ENCODE data around the gene KDM4C. TPM values are rescaled to one million over a fixed set of nuclear protein-coding genes. Genes with fewer than 3 reads are reported as not detected.

KDM4C gene
- total RNA-seq, 2 experiments from 2014 or later, result 53.0 to 53.7 TPM

DNA sequence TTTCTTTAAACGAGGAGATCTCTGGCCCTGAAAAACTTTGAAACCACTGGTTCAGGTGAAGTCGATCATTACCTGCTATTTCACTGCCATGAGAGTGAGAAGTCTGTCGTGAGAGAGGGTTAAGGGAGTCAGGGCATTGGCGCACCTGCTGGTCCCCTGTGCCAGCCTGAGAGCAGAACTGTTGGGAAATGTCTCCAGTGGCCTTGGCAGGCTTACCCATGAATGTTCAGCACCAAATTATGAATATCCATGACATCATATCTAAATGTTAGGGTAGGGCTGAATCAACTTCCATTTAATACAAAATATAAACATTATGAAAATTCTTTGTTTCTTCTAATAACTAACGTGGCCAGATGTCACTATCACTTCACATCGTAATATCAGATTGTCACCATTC is 379.3 kb downstream of the KDM4C start:
- Mint-ChIP-seq H3K9me3 (no peaks in the 10 kb centered on the region), H3K4me3 (no peak overlapping the region), H3K36me3 (ENCODE audit: low read depth) (peaks cover 38% of the 10 kb centered on the region), H3K27me3 (no peaks in the 10 kb centered on the region), H3K27ac (no peak overlapping the region), H3K4me1 (no peaks in the 10 kb centered on the region)
- ChIA-PET CTCF (no interaction called here), POLR2A (no interaction called here)
- no peak for DNase-seq

DNA sequence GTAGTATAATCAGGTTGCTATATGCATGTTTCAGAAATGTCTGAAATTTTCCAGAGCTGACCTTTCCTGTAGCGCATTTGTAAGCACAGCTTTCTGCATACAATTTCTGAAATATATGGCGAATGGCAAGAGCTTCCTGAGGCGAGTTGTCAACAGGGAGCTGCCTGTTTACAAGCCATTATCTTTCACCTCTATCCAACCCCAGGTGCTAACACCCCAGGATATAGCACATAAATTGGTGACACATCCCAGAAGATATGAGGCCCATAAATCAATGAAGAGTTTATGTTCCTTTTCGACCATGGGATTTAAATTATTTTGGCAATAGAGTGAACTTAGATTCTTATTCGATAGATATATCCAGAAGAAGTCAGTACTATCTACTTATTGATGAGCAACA is 379.8 kb downstream of the KDM4C start:
- Mint-ChIP-seq H3K27me3 (no peaks in the 10 kb centered on the region), H3K36me3 (ENCODE audit: low read depth) (peaks cover 37% of the 10 kb centered on the region), H3K4me3 (no peak overlapping the region), H3K4me1 (no peaks in the 10 kb centered on the region), H3K9me3 (no peaks in the 10 kb centered on the region), H3K27ac (no peak overlapping the region)
- no peak for DNase-seq
- POLR2A ChIA-PET, result no interaction called here
- CTCF ChIA-PET, result no interaction called here

GRCh38 chr9:7139886-7140285 is 382.1 kb downstream of the KDM4C start:
- DNase-seq, result no peak
- peaks cover 30% of the 10 kb centered on the region for H3K36me3 Mint-ChIP-seq (ENCODE audit: low read depth)
- H3K4me3 Mint-ChIP-seq, result no peak overlapping the region
- H3K4me1 Mint-ChIP-seq, result no peaks in the 10 kb centered on the region
- no peaks in the 10 kb centered on the region for H3K27me3 Mint-ChIP-seq
- POLR2A ChIA-PET, result no interaction called here
- CTCF ChIA-PET, result no interaction called here
- H3K27ac Mint-ChIP-seq, result no peak overlapping the region
- H3K9me3 Mint-ChIP-seq, result no peaks in the 10 kb centered on the region

GRCh38 chr9:7140401-7140800 is 382.6 kb downstream of the KDM4C start:
- Mint-ChIP-seq H3K27me3 (no peaks in the 10 kb centered on the region), H3K27ac (no peak overlapping the region), H3K9me3 (no peaks in the 10 kb centered on the region), H3K36me3 (ENCODE audit: low read depth) (peaks cover 26% of the 10 kb centered on the region), H3K4me3 (no peak overlapping the region), H3K4me1 (no peaks in the 10 kb centered on the region)
- POLR2A ChIA-PET, result no interaction called here
- CTCF ChIA-PET, result no interaction called here
- DNase-seq, result no peak

- POLR2A ChIA-PET, result no interaction called here
These were observed 385.9 kb downstream of the KDM4C start for GRCh38 chr9:7143645-7144200.

GRCh38 chr9:7144265-7145046 is 386.7 kb downstream of the KDM4C start:
- Mint-ChIP-seq H3K4me1 (peaks cover 3% of the 10 kb centered on the region), H3K36me3 (ENCODE audit: low read depth) (peaks cover 30% of the 10 kb centered on the region)

More at GRCh38 chr9:7143645-7144200, 385.9 kb downstream of the KDM4C start:
- Mint-ChIP-seq H3K27ac (no peak overlapping the region), H3K27me3 (no peaks in the 10 kb centered on the region), H3K4me3 (no peak overlapping the region), H3K9me3 (no peaks in the 10 kb centered on the region), H3K36me3 (ENCODE audit: low read depth) (peaks cover 30% of the 10 kb centered on the region), H3K4me1 (no peaks in the 10 kb centered on the region)
- DNase-seq, result no peak
- CTCF ChIA-PET, result interaction anchor here (1.1 kb wide), 1 partner anchor 10 kb away, joined by 4 read pairs; no protein-coding TSS in a partner anchor

DNA sequence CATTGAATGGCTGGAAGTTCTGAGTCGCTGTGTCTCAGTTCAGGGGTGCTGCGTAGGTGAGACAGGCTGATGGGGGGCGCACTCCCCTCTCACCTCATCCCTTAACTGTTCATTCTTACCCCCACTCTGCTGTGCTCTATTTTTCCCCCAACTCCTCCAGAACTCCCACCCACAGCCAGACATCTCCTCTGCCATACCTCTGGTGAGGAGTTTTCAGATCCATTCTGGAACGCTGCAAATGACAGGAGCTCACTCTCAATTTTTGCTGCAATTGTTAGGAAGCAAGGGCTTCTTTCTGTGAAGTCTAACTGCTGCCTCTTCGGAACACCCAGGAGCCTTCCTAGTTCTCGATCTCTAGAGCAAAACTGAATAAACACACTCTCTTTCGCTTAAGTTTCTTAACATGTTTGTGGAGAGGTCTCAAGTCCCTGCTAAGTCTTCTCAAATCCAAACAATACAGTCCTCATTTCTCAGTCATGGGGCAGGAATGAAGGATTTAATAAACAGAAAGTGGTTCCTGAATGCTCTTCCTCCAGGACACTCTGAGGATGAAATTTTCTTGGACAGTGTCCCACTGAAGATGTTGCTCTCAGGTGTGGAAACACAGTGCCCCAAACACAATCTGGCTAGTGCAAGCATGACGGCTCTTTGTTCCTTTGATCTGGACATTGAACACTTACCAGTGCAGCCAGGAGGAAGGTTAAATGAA is 387.7 kb downstream of the KDM4C start:
- H3K4me3 Mint-ChIP-seq, result no peak overlapping the region
- POLR2A ChIA-PET, result no interaction called here
- H3K36me3 Mint-ChIP-seq (ENCODE audit: low read depth), result peaks cover 38% of the 10 kb centered on the region
- H3K4me1 Mint-ChIP-seq, result peaks cover 13% of the 10 kb centered on the region
- CTCF ChIA-PET, result no interaction called here
- H3K27ac Mint-ChIP-seq, result no peak overlapping the region
- no peaks in the 10 kb centered on the region for H3K27me3 Mint-ChIP-seq
- no peaks in the 10 kb centered on the region for H3K9me3 Mint-ChIP-seq
- DNase-seq, result no peak

More at GRCh38 chr9:7144265-7145046, 386.7 kb downstream of the KDM4C start:
- DNase-seq, result no peak
- Mint-ChIP-seq H3K9me3 (no peaks in the 10 kb centered on the region), H3K4me3 (no peak overlapping the region), H3K27me3 (no peaks in the 10 kb centered on the region), H3K27ac (no peak overlapping the region)
- POLR2A ChIA-PET, result no interaction called here
- CTCF ChIA-PET, result interaction anchor here (1.1 kb wide), 1 partner anchor 9 kb away, joined by 4 read pairs; no protein-coding TSS in a partner anchor

DNA sequence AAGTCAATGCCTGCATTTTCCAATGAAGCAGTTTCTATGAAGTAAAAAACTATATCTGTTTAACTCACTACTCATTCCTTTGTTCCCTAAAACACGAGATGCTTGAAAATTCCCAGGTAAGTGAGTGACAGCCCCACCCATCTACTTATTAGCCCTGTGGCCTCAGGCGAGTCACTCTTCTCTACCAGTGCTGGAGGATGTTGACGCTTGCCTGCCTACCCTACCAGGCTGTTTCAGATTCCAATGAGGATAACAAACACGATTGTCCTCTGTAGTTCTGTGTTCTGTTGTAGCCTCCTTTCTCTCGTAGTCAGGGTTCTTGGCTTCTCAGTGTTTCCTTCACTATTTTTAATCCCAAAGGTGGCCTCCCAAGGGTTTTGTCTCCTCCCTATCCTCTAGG is 388.8 kb downstream of the KDM4C start:
- POLR2A ChIA-PET, result no interaction called here
- CTCF ChIA-PET, result no interaction called here
- Mint-ChIP-seq H3K27me3 (no peaks in the 10 kb centered on the region), H3K4me1 (peaks cover 21% of the 10 kb centered on the region), H3K27ac (no peak overlapping the region), H3K9me3 (no peaks in the 10 kb centered on the region), H3K4me3 (no peak overlapping the region), H3K36me3 (ENCODE audit: low read depth) (peaks cover 35% of the 10 kb centered on the region)
- no peak for DNase-seq

- POLR2A ChIA-PET, result no interaction called here
- peak overlapping the region; percentile 32 for H3K27ac Mint-ChIP-seq
- H3K4me3 Mint-ChIP-seq, result no peak overlapping the region
These were observed 389.6 kb downstream of the KDM4C start for GRCh38 chr9:7147121-7148090.

GRCh38 chr9:7148243-7148765 is 390.5 kb downstream of the KDM4C start:
- DNase-seq, result no peak
- Mint-ChIP-seq H3K27me3 (no peaks in the 10 kb centered on the region), H3K36me3 (ENCODE audit: low read depth) (peaks cover 35% of the 10 kb centered on the region), H3K4me1 (peaks cover 24% of the 10 kb centered on the region), H3K4me3 (no peak overlapping the region), H3K9me3 (no peaks in the 10 kb centered on the region), H3K27ac (no peak overlapping the region)
- CTCF ChIA-PET, result interaction anchor here (1.2 kb wide), 1 partner anchor 16 kb away, joined by 3 read pairs; no protein-coding TSS in a partner anchor
- POLR2A ChIA-PET, result no interaction called here

More at GRCh38 chr9:7147121-7148090, 389.6 kb downstream of the KDM4C start:
- peaks cover 23% of the 10 kb centered on the region for H3K4me1 Mint-ChIP-seq
- H3K27me3 Mint-ChIP-seq, result no peaks in the 10 kb centered on the region
- DNase-seq, result no peak
- CTCF ChIA-PET, result interaction anchor here (0.5 to 1.2 kb wide), 2 partner anchors 15 to 102 kb away, joined by 3 to 5 read pairs; no protein-coding TSS in a partner anchor
- H3K36me3 Mint-ChIP-seq (ENCODE audit: low read depth), result peaks cover 32% of the 10 kb centered on the region
- no peaks in the 10 kb centered on the region for H3K9me3 Mint-ChIP-seq

- Mint-ChIP-seq H3K36me3 (ENCODE audit: low read depth) (peaks cover 38% of the 10 kb centered on the region), H3K4me3 (no peak overlapping the region), H3K4me1 (peaks cover 24% of the 10 kb centered on the region), H3K9me3 (no peaks in the 10 kb centered on the region), H3K27ac (peak overlapping the region; percentile 96), H3K27me3 (no peaks in the 10 kb centered on the region)
- ChIA-PET POLR2A (no interaction called here), CTCF (no interaction called here)
- DNase-seq, result no peak
These were observed 391.5 kb downstream of the KDM4C start for GRCh38 chr9:7149258-7149657.

DNA sequence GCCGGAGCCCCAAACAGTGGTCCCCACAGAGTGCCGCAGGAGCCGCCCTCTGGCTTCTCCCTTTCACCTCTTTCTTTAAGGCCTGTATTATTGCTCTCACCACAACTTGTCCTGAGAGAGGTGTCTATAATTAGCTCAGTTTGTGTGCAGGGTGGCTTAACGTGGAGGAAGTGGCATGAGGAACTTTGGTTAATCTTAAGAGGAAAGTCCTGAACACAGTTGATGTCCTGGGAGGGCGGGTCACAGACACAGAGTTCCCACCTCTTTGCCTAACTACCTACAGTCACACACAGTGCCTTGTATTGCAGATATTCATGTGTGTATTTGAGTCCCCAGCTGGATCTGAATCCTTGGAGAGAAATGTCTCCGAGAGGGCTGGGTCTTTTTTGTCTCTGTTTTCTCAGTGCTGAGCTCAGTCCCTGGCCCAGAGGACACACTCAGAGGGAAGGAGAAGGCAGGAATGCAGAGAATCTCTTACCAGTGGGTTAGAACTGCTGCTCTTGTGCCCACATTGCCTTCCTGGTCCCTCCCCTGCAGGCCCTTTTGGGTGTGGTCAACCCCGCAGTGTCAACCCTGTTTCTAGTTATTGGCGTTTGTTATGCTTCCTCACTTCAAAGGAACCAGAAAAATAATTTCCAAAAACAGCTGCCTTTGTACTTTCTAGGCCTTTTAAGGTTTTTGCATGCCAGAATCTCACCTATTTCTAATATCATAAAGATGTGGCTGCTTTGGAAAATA is 392.5 kb downstream of the KDM4C start:
- POLR2A ChIA-PET, result no interaction called here
- peak overlapping the region; percentile 41 for H3K4me3 Mint-ChIP-seq
- no peaks in the 10 kb centered on the region for H3K27me3 Mint-ChIP-seq
- H3K27ac Mint-ChIP-seq, result peak overlapping the region; percentile 96
- no peaks in the 10 kb centered on the region for H3K9me3 Mint-ChIP-seq
- H3K4me1 Mint-ChIP-seq, result peaks cover 24% of the 10 kb centered on the region
- DNase-seq, result peak; percentile 68
- H3K36me3 Mint-ChIP-seq (ENCODE audit: low read depth), result peaks cover 40% of the 10 kb centered on the region
- CTCF ChIA-PET, result interaction anchor here (1.9 kb wide), 1 partner anchor 16 kb away, joined by 4 read pairs; no protein-coding TSS in a partner anchor
